ENCODE data around the gene AGTRAP.

The AGTRAP gene

GRCh38 chr1:11800391-11800755 is 64.4 kb downstream of the AGTRAP start:
- H3K36me3 ChIP-seq (ENCODE audit: control insufficient read depth, low read depth, low read length): peaks cover 28% of the 10 kb centered on the region
- no peak overlapping the region for H3K27ac ChIP-seq (ENCODE audit: low read length)
- no peaks in the 10 kb centered on the region for H3K27me3 ChIP-seq (ENCODE audit: control insufficient read depth, insufficient read depth, low read length)
- H3K9me3 ChIP-seq (ENCODE audit: control insufficient read depth, low read depth, low read length): no peaks in the 10 kb centered on the region
- peaks cover 24% of the 10 kb centered on the region for H3K4me1 ChIP-seq (ENCODE audit: control insufficient read depth, low read depth, low read length)
- no peak overlapping the region for H3K4me3 ChIP-seq (ENCODE audit: low read length)
- H3K9ac ChIP-seq (ENCODE audit: low read length): no peak overlapping the region

Data from iPS-18a (cell line).